Upper lobe of left lung (tissue), 6 donors: ENCODE results near the gene BABAM2. TPM values are rescaled to one million over a fixed set of nuclear protein-coding genes. Genes with fewer than 3 reads are reported as not detected.

Experiments
- ATAC-seq, 2 donors: fragments of 200-7000 bp; cut with Tn5 transposase; one replicate each; pipeline ENCODE4 v1.9.1; 2022; ENCODE audit warnings: mild to moderate bottlenecking in 2 of 2, moderate library complexity in 2 of 2; ENCODE audit not compliant: low FRiP score in 2 of 2
- DNase-seq, 2 donors: peaks; one replicate each; pipeline ENCODE4 v3.0.0-alpha.2; 2019 to 2020
- H3K27ac ChIP-seq, 4 donors: fragments of 200-600 bp; sonication (generic); one replicate each; pipeline ENCODE4 v1.5.1; 2016 to 2019
- H3K27me3 ChIP-seq, 4 donors: fragments of 200-600 bp; sonication (generic); one replicate each; pipeline ENCODE4 v1.5.1; 2017 to 2019
- H3K36me3 ChIP-seq, 4 donors: fragments of 200-600 bp; sonication (generic); one replicate each; pipeline ENCODE4 v1.5.1; 2016 to 2019
- H3K4me1 ChIP-seq, 4 donors: fragments of 200-600 bp; sonication (generic); one replicate each; pipeline ENCODE4 v1.5.1; 2018 to 2019
- H3K4me3 ChIP-seq, 4 donors: fragments of 200-600 bp; sonication (generic); one replicate each; pipeline ENCODE4 v1.5.1; 2017 to 2019; ENCODE audit warnings: mild to moderate bottlenecking in 2 of 4, moderate library complexity in 1 of 4
- H3K9me3 ChIP-seq, 4 donors: fragments of 200-600 bp; sonication (generic); one replicate each; pipeline ENCODE4 v1.5.1; 2018 to 2019
- CTCF ChIP-seq, 6 experiments: fragments of 450-650 bp in 4 of 6; fragments of 200-600 bp in 2 of 6; sonication (generic) in 2 of 6; IDR thresholded peaks; one replicate each; pipeline ENCODE4 v1.5.1; 2016 to 2019; ENCODE audit warnings: antibody characterized with exemption in 6 of 6
- EP300 ChIP-seq, 4 donors: sonication (generic); formaldehyde crosslinking; IDR thresholded peaks; one replicate each; pipeline ENCODE4 v1.5.1; 2017; ENCODE audit warnings: antibody characterized with exemption in 4 of 4, control low read depth in 2 of 4
- POLR2A ChIP-seq, 4 donors: fragments of 450-650 bp; IDR thresholded peaks; one replicate each; pipeline ENCODE4 v1.5.1; 2016 to 2017; ENCODE audit warnings: antibody characterized with exemption in 4 of 4, mild to moderate bottlenecking in 2 of 4
- POLR2AphosphoS5 ChIP-seq, 2 donors: sonication (generic); formaldehyde crosslinking; IDR thresholded peaks; one replicate each; pipeline ENCODE4 v1.5.1; 2017; ENCODE audit warnings: antibody characterized with exemption in 2 of 2
- WGBS, 2 donors: methylation state at CpG; one replicate each; pipeline ENCODE4 v1.1.5; 2017 to 2018; 5-methylcytosine and 5-hydroxymethylcytosine counted together
- total RNA-seq, 6 donors: library from RNA; depleted of rRNA in 4 of 6; stranded (reverse); fragments of >200 nt in 4 of 6; gene quantifications; one replicate each; pipeline versions ENCODE4 v1.1.0 to v1.2.1, GENCODE V29; 2016 to 2021
- donor health status: DM: no; HTN: no; CAD: no; lungs with moderate emphysema.
- donor health status: DM: no; HTN: yes; CAD: no; lungs with severe emphysema.

Gene BABAM2
- total RNA-seq, 6 donors from 2014 or later = 23.0 to 44.0 (median 38.2) TPM

DNA sequence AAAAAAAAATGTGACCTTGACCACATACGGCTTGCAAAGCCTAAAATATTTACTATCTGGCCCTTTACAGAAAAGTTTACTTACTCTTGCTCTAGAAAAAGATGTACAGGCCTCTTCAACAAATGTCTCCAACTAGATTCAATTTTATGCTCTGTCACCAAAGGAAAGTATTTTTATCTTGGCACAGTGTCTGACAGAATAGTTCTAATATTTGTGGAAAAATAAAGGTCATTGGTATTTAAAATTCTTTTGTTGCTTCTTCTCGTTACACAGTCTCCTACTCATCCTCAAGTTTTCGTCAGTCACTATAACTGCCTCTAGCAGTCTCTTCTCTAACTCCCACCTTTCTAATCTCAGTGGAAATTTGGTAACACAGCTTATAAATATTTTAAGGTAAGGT, 1.7 kb upstream of the BABAM2 start:
- WGBS, 2 donors = 54 to 65% methylated on average over 3 of the region's 3 CpGs
- H3K27me3 ChIP-seq = no peaks in the 10 kb centered on the region
- TF ChIP-seq POLR2AphosphoS5 (IDR thresholded peaks at IDR 0.05) (no peak), POLR2A (IDR thresholded peaks at IDR 0.05) (no peak), EP300 (IDR thresholded peaks at IDR 0.05) (no peak), CTCF (IDR thresholded peaks at IDR 0.05) (no peak)
- DNase-seq = no peak
- no peak overlapping the region for H3K4me3 ChIP-seq
- H3K27ac ChIP-seq = peak overlapping the region in 2 of 4 donors; percentile 96 to 98
- H3K36me3 ChIP-seq = no peaks in the 10 kb centered on the region
- no peaks in the 10 kb centered on the region for H3K9me3 ChIP-seq
- ATAC-seq = no peak
- H3K4me1 ChIP-seq = peaks cover 11 to 42% (median 24%) of the 10 kb centered on the region in 4 donors

GRCh38 chr2:27889774-27890145, 769 bp upstream of the BABAM2 start:
- TF ChIP-seq EP300 (IDR thresholded peaks at IDR 0.05) (no peak), POLR2AphosphoS5 (IDR thresholded peaks at IDR 0.05) (no peak), POLR2A (IDR thresholded peaks at IDR 0.05) (no peak)
- DNase-seq = no peak

DNA sequence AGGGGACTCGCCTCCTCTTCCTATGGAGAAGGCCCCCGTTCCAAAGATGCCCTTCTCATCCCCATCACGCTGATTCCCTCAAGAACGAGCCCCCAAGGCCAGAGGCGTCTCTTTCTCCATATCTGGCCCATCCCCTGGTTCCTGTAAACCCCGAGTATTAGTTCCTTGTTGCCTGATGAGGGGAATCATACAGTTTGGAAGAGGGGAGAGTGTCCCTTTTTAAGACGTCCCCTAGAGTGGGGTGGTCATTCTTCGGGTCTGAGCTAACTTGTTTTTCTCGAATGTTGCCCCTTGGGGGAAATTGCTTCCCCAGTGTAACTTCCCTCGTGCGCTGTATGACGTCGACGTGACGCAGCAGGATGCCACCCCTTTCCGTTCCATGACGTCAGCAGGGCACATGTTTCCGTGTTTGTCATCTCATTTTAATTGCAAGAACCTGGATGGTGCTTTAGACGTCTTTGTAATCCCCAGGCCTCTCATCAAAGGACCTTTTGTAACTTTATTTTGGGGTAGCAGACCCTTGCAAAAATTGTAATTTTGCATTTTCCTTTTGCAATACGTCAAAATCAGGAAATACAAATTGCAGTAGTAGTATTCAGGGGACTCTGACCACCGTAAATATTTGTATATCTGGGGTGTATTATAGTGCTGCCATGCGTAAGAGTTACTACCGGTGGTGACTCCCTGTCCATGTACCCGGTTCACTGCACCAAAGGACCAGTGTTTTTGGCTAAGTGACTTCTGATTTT, 569 bp downstream of the BABAM2 start:
- H3K27ac ChIP-seq = peak overlapping the region; percentile 96 to 98 (median 97)
- H3K27me3 ChIP-seq = no peaks in the 10 kb centered on the region
- peak overlapping the region; percentile 63 to 83 (median 78) for H3K4me3 ChIP-seq
- H3K4me1 ChIP-seq = peaks cover 11 to 42% (median 26%) of the 10 kb centered on the region in 4 donors
- ATAC-seq = peak; percentile 61 to 73
- H3K9me3 ChIP-seq = no peaks in the 10 kb centered on the region
- peaks cover 0 to 6% (median 0%) of the 10 kb centered on the region in 4 donors for H3K36me3 ChIP-seq
- WGBS, 2 donors = 15 to 22% methylated on average over 19 to 24 of the region's 24 CpGs
- DNase-seq = peak; percentile 79 to 85
- peak; percentile 81 to 96 (median 95) for TF ChIP-seq EP300 (IDR thresholded peaks at IDR 0.05)
- peak; percentile 78 to 97 for TF ChIP-seq POLR2AphosphoS5 (IDR thresholded peaks at IDR 0.05)
- no peak for TF ChIP-seq POLR2A (IDR thresholded peaks at IDR 0.05)
- TF ChIP-seq CTCF (IDR thresholded peaks at IDR 0.05) = peak in 2 of 6 experiments; percentile 10 to 14

More at GRCh38 chr2:27889774-27890145, 769 bp upstream of the BABAM2 start:
- Histone ChIP-seq H3K4me1 (peaks cover 11 to 42% (median 26%) of the 10 kb centered on the region in 4 donors), H3K27ac (peak overlapping the region; percentile 96 to 98 (median 97)), H3K27me3 (no peaks in the 10 kb centered on the region), H3K9me3 (no peaks in the 10 kb centered on the region), H3K4me3 (peak overlapping the region; percentile 75 to 83 (median 78)), H3K36me3 (peaks cover 0 to 2% (median 0%) of the 10 kb centered on the region in 4 donors)
- ATAC-seq = no peak
- WGBS, 2 donors = 31 to 37% methylated on average over 10 of the region's 10 CpGs

GRCh38 chr2:27891673-27892105, 1.2 kb downstream of the BABAM2 start:
- H3K4me1 ChIP-seq = peaks cover 11 to 42% (median 26%) of the 10 kb centered on the region in 4 donors
- no peaks in the 10 kb centered on the region for H3K27me3 ChIP-seq
- H3K4me3 ChIP-seq = peak overlapping the region in 2 of 4 donors; percentile 80 to 83
- H3K27ac ChIP-seq = peak overlapping the region; percentile 96 to 98 (median 97)
- peaks cover 0 to 12% (median 1%) of the 10 kb centered on the region in 4 donors for H3K36me3 ChIP-seq
- H3K9me3 ChIP-seq = no peaks in the 10 kb centered on the region
- ATAC-seq = no peak
- TF ChIP-seq POLR2AphosphoS5 (IDR thresholded peaks at IDR 0.05) = no peak
- no peak for TF ChIP-seq EP300 (IDR thresholded peaks at IDR 0.05)
- no peak for TF ChIP-seq POLR2A (IDR thresholded peaks at IDR 0.05)
- TF ChIP-seq CTCF (IDR thresholded peaks at IDR 0.05) = no peak
- 85 to 88% methylated on average over 5 of the region's 5 CpGs for WGBS, 2 donors
- no peak for DNase-seq

DNA sequence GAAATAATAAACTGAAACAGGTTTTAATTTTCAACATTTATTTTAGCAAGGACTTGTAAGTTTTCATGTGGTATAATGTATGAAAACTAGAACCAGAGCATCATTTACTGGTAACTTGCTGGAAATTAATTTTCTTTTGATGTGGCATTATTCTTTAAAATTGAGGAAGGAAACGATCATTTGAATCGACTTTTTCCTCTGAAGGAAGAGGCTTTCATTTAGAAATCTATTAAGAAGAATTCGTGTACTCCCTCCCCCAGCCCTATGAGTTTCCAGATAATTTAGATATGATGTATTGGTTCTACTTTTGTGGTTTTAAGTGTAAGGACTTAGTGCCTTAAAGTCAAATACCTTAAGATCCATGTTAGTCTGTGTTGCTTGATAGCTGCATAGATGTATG, 2.5 kb downstream of the BABAM2 start:
- DNase-seq (no peak), ATAC-seq (no peak)
- Histone ChIP-seq H3K27ac (peak overlapping the region in 1 of 4 donors; percentile 28), H3K4me1 (peaks cover 11 to 40% (median 26%) of the 10 kb centered on the region in 4 donors), H3K9me3 (no peaks in the 10 kb centered on the region), H3K4me3 (no peak overlapping the region), H3K36me3 (peaks cover 0 to 15% (median 1%) of the 10 kb centered on the region in 4 donors), H3K27me3 (no peaks in the 10 kb centered on the region)
- TF ChIP-seq POLR2AphosphoS5 (IDR thresholded peaks at IDR 0.05) = no peak
- TF ChIP-seq EP300 (IDR thresholded peaks at IDR 0.05) = no peak
- no peak for TF ChIP-seq POLR2A (IDR thresholded peaks at IDR 0.05)
- TF ChIP-seq CTCF (IDR thresholded peaks at IDR 0.05) = no peak
- WGBS, 2 donors = 45 to 52% methylated on average over 3 of the region's 3 CpGs
